LoVo (cell line): ENCODE results near the gene CAPS2.

ENCODE experiments used
- DNase-seq: peaks from one replicate; pipeline ENCODE4 v3.0.0-alpha.2; 2016; ENCODE audit warnings: low spot score

CAPS2 gene

DNA sequence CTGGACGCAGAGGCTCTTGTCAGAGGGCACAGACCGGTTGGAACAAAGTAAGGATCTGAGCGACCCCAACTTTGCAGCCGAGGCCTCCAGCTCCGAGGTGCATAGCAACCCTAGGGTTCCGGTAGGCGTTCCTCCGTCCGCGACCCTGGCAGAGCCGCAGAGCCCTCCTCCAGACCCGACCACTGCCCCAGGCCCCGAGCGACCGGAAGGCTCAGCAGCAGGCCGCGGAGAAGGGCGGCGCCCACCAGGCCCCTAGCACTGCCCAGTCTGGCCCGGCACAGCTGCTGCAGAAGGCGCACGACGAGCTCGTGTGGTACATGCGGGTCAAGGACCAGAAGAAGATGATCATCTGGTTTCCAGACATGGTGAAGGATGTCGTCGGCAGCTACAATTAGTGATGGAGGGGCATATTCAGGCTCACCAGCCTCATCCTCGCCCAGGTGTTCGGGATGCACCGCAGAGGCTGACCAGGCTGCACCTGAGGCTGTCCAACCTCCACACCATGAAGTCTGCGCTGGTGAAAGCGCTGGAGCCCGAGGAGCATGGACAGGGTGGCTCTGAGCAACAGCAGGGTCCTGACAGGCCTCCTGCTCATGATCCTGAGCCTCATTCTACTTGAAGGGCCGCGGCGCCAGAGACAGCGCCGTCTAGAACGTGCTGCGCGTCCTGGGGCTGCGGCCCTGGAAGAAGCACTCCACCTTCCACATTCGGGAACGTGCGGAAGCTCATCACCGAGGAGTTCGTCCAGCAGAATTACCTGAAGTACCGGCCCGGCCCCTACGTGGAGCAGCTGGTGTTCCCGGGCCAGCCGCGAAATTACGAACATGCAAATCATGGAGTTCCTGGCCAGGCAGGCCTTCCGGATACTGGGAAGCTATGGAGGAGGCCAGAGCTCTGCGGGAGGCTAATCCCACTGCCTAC is 24.5 kb downstream of the CAPS2 start:
- no peak for DNase-seq

DNA sequence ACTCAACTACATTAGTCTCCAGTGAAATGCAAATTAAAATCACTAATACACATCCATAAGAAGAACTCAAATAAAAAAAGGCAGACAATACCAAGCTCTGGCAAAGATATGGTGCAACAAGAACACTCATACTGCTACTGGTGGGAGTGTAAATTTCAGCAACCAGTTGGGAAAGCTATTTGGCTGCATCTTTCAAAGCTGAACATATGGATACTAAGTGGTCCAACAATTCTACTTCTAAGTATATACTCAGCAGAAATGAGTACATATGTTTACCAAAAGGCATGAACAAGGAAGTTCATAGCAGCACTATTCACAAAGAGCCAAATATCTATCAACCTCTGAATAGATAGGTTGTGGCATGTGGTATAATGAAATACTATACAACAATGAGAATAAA is 27.3 kb downstream of the CAPS2 start:
- DNase-seq, result no peak

DNA sequence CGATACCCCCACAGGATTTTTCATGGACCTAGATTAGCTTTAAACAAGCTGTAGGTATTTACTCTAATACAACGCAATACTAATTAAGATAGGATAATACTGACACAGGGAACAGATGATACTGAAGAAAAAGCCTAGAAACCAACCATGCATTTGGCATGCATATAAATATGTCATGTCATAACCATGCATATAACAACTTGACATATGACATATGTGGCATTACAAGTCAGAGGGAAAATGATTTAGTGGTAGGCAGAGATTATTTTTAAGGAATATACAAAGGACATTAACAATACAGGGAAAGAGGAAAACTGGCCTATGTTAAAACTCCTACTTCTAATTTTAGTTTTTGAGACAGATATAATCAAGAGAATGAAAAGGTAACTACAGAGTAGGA is 27.9 kb downstream of the CAPS2 start:
- DNase-seq, result no peak

DNA sequence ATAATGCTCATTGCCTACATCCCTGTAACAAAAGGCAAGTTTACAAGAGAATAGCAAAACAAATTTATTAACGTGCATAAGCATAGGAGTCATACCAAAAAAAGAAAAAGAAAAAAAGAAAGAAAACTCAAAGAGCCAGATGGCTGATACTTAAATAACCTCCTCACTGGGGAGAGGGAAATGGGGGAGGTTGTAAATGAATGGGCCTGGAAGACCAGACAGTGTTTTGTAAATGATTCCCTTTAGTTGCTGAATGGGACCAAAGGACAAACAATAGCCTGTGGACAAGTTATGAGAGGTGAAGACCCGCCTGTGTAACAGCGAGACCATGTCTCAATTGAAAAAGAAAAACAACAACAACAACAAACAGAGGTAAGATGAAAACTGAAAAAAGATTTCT is 35.3 kb downstream of the CAPS2 start:
- DNase-seq, result no peak

DNA sequence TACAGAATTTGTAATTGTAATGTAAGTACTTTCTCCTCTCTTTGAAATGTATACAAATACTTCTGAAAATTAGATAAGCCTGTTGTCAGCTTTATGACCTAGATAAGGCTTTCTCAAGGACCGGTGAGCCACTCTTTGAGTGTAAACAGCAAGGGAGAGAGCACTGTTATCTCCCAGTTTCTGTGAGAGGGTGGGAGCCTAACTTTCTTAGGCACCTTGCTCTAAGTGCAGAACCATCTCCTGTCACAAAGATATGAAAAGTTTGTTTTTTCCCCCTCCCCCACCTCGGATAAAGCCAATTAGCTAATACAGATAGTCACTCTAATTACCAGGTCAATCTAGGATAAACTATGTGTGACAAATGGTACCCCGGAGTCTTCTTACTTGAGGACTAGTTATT is 35.8 kb downstream of the CAPS2 start:
- no peak for DNase-seq

DNA sequence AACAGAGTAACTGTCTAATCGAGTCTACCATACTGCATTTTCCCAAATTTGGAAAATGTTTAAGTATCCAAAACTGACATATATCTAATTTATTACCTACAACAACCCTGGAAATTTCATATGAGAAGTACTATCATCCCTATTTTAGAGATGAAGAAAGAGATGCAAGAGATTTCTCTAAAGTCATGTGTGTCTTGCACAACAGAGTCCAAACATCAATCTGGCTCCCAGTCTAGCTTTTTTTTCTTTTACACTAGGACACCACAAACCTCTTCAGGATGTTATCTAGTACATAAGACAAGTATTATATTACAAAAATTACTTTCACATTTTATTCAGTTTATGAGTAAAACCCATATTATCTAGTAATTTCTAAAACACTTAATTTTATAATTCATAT is 39.1 kb downstream of the CAPS2 start:
- DNase-seq, result no peak

DNA sequence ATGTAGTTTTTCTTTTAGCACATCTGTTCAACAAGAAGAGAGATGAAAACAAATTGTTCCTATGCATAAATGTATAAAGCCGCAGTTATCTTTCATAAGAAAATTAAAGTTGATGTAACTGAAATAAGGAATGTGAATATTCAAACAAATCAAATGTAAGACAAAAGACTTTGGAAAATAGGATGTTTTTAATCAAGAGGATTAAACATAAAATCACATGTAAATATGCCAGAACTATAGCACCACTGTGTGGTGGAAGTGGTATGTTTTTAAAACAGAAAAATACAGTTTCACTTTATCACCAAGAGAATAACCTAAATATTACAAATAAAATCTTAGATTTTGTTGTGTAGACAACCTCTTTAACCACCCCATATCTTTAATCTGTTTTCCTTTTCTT is 40.4 kb downstream of the CAPS2 start:
- peak; percentile 34 for DNase-seq

DNA sequence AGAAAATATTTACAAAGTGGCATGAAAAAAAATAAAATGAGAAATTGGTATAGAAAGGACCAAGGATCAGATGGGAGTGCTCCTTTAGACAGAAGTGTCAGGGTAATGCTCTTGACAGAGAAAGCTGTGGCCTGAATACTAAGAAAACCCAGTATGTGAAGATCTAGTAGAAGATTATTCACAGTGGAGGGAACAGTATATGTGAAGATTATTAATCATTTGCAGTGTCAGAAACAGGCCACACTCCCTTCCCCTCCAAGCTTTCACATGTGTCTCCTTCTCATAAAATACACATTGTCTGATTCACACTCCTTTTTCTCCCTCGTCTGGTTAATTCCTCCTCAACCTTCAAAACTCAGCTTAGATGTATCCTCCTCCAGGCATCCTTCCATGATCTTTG is 41.3 kb downstream of the CAPS2 start:
- DNase-seq, result no peak

DNA sequence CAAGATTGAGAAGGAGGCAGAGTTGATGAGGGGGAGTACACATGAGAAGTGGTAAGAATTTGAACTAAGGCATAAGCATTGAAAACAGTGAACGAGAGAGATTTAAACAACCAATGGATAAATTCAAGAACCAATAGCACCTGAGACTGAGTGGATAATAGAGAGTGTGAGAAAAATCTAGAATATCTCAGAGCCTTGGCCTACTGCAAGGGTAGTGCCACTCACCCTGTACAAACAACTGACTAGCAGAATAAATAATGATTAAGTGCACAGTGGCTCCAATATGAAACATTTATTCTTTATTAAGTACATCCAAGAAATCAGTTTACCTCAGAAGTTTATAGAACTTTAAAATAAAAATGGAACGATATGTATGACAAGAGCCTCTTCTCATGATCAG is 54.4 kb downstream of the CAPS2 start:
- DNase-seq, result no peak

DNA sequence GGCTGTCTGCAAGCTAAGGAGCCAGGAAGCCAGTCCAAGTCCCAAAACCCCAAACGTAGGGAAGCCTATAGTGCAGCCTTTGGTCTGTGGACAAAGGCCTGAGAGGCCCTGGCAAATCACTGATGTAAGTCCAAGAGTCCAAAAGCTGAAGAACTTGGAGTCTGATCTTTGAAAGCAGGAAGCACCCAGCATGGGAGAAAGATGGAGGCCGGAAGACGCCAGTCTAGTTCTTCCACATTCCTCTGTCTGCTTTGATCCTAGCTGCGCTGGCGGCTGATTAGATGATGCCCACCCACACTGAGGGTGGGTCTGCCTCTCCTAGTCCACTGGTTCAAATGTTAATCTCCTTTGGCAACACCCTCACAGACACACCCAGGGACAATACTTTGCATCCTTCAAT is 58.5 kb downstream of the CAPS2 start:
- DNase-seq, result no peak

DNA sequence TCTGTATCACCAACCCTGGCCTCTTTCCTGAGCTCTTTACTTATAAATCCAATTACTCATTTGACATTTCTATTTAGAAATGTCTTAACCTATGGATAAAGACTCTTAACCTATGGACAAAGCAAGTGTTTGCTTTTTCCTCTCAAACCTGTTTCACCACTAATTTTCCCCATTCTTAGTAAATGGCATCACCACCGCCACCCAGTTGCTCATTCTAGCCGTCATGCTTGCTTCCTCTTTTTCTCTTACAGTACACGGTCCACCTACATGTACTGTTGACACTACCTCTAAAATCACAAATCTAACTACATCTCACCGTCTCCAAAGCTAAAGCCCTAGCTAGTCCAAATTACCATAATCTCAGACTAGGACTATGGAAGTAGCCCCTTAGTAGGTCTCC is 60.0 kb downstream of the CAPS2 start:
- no peak for DNase-seq

DNA sequence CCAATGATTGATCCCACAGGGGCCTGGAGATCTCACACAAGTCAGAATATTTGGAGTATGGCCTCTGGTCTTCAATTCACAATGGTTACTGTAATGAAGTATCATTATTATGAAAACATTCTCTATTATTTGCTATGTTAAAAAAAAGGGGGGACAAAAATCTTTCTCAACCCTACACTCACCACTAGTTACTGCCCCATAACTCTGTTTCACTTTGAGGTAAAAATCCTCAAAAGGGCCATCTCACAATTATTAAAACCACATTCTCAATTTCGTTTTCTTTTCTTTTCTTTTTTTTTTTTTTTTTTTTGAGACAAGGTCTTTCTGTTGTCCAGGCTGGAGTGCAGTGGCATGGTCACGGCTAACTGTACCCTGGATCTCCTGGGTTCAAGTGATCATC is 60.9 kb downstream of the CAPS2 start:
- no peak for DNase-seq

DNA sequence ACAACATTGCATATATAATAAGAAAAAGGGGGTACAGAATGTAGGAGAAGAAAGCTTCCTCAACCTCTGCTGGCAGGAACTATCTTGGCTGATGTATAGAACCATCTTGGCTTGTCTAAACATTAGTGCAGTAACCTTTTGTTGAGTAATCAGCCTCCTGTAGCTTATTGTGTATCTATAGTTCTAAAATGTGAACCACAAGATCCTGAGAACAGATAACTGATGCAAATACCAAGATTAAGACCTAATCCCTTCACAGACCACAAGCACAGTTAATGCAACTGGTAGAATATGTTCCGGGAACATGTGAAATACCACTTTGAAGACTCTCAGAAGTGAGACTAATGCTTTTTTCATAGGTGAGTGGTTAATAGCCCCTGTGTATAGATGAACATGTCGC is 69.8 kb downstream of the CAPS2 start:
- no peak for DNase-seq

DNA sequence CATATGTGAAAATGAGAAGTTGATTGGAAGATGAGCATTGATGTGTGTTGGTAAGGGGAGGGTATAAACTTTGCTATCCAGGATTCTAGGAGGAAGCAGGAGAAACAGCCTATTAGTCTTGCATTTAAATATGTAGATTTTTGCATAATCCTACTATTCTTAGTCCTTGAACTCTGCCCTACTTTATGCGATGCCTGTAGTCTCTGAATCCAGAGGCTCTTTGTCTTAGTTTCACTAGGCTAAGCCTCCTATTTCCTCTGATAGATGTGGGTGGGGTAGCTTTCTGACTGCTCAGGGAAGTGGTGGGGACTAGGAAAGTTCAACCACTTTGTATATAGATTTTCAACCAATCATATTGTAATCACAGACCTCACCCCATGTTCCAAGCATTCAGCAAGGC is 71.0 kb downstream of the CAPS2 start:
- DNase-seq, result no peak

DNA sequence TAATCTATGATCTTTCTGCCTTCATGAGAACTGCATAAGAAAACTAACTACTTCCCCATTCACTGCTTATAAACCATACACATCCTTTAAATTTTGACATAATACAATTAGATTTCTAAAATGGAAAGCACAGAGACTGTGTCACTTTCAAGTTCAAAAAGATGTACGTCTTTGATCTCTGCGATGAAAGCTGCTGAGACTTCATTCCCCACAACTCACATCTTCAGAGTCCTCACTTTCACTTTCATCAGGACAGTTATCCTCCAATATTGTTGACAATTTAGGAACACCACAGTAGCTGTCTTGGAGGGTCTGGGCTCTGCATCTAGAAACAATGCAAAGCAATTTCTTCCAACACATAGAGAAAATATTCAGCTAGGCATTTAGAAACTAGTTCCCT is 72.6 kb downstream of the CAPS2 start:
- no peak for DNase-seq

DNA sequence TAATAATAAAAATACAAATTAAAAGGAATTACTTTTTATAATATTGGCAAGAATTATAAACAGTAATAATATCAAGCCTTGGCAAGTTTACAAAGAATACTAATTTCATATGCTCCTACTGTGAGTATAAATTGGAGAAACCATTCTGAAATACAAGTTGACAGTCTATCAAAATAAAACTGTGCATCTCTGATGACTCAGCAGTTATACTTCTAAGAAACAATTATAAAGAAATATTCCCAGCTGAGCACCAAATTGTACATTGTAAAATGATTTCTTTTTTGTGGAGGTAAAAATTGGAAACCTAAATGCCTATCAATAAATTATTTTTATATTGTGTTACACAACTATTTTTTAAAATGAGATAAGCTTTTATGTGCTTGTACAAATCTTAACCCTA is 85.0 kb downstream of the CAPS2 start:
- DNase-seq, result no peak

DNA sequence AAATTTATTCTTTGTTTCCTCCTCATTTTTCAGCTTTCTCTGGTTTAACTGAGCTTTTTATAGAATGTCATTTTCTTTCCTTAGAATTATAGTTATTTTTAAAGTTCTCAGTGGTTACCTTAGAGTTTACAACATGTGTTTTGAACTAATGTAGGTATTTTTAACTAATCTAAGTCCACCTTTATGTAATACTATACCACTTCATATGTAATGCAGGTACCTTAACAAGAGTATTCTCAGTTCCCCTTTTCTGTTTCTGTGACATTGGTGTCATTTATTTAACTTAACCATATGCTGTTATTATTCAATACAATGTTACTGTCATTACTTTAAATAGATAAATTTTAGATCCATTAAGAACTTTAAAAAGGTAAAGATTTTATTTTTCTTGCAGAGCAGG is 90.1 kb downstream of the CAPS2 start:
- no peak for DNase-seq

DNA sequence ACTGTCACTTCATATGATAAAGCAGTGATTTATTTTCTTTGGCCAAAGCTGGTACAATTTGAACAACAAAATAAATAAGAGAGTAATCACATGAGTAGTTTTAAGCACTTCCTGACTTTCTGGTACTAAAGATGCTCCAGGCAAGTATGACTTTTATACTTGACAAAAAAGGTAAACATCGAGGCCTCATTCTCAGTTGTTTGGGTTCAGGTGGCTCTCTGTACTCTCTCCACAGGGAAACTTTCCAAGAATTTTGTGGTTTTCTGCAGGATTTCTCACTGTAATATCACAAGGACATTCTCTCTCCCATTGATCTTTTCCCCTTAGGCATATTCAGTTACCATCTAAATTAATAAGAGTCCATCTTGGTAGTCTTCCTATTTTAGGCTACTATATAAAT is 93.9 kb downstream of the CAPS2 start:
- DNase-seq, result no peak

DNA sequence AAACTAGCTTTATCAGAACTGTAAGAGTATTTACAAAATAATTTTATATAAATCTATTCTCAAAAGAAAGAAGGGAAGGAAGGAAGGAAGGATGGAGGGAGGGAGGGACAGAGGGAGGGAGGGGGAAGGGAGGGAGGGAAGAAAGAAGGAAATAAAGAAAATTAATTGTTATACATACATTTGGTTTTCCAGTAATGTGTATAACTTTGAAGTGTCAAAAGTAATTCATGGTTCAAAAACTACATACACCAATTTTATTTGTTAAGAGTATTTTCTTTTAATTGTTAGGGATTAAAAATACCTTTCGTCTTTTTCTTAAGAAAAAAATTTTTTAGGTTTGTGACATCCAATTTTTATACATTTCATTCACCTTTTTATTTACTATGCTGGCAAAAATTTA is 103.0 kb downstream of the CAPS2 start:
- no peak for DNase-seq
